Mononuclear cell (primary cell): ENCODE results near the gene ZNF319. TPM values are rescaled to one million over a fixed set of nuclear protein-coding genes. Genes with fewer than 3 reads are reported as not detected.

Experiments used
- H3K27me3 ChIP-seq: 2 replicates; pipeline ENCODE4 v1.6.0; 2011; ENCODE audit warnings: low read length, control low read depth; ENCODE audit not compliant: insufficient read depth
- H3K4me1 ChIP-seq: 2 replicates; pipeline ENCODE4 v1.5.1; 2011; ENCODE audit warnings: mild to moderate bottlenecking, low read length, control low read depth; ENCODE audit not compliant: insufficient read depth
- H3K4me3 ChIP-seq: 2 replicates; pipeline ENCODE4 v1.5.1; 2011; ENCODE audit warnings: mild to moderate bottlenecking, low read length, moderate library complexity
- H3K9me3 ChIP-seq: 2 replicates; pipeline ENCODE4 v1.5.1; 2011; ENCODE audit warnings: low read depth, mild to moderate bottlenecking, control low read depth, low read length
- total RNA-seq: library from RNA; depleted of rRNA; stranded (reverse); fragments of >200 nt; gene quantifications from one replicate; pipeline ENCODE4 v1.2.3, GENCODE V29; 2012

ZNF319 gene
- total RNA-seq, 1 donor, result 5.7 TPM

GRCh38 chr16:58040945-58041627 is 40.6 kb upstream of the ZNF319 start:
- Histone ChIP-seq H3K27me3 (no peaks in the 10 kb centered on the region), H3K4me3 (no peak overlapping the region), H3K9me3 (no peaks in the 10 kb centered on the region), H3K4me1 (no peaks in the 10 kb centered on the region)

- H3K27me3 ChIP-seq, result no peaks in the 10 kb centered on the region
- H3K4me1 ChIP-seq, result no peaks in the 10 kb centered on the region
- no peaks in the 10 kb centered on the region for H3K9me3 ChIP-seq
- H3K4me3 ChIP-seq, result no peak overlapping the region
Observed at GRCh38 chr16:58040496-58040846, 40.0 kb upstream of the ZNF319 start.

- Histone ChIP-seq H3K4me3 (no peak overlapping the region), H3K4me1 (no peaks in the 10 kb centered on the region), H3K27me3 (no peaks in the 10 kb centered on the region), H3K9me3 (no peaks in the 10 kb centered on the region)
Observed at GRCh38 chr16:58039829-58040495, 39.5 kb upstream of the ZNF319 start.

GRCh38 chr16:58038219-58038641 is 37.8 kb upstream of the ZNF319 start:
- Histone ChIP-seq H3K9me3 (no peaks in the 10 kb centered on the region), H3K4me3 (no peak overlapping the region), H3K4me1 (no peaks in the 10 kb centered on the region), H3K27me3 (no peaks in the 10 kb centered on the region)

GRCh38 chr16:58037365-58038057 is 37.0 kb upstream of the ZNF319 start:
- Histone ChIP-seq H3K9me3 (no peaks in the 10 kb centered on the region), H3K4me3 (no peak overlapping the region), H3K27me3 (no peaks in the 10 kb centered on the region), H3K4me1 (no peaks in the 10 kb centered on the region)

- H3K27me3 ChIP-seq, result no peaks in the 10 kb centered on the region
- no peaks in the 10 kb centered on the region for H3K4me1 ChIP-seq
- no peaks in the 10 kb centered on the region for H3K9me3 ChIP-seq
- H3K4me3 ChIP-seq, result no peak overlapping the region
Observed at GRCh38 chr16:58036943-58037342, 36.5 kb upstream of the ZNF319 start.

- Histone ChIP-seq H3K9me3 (no peaks in the 10 kb centered on the region), H3K4me1 (no peaks in the 10 kb centered on the region), H3K27me3 (no peaks in the 10 kb centered on the region), H3K4me3 (no peak overlapping the region)
Observed at GRCh38 chr16:58035356-58036170, 35.1 kb upstream of the ZNF319 start.

GRCh38 chr16:58034774-58035173 is 34.3 kb upstream of the ZNF319 start:
- Histone ChIP-seq H3K4me3 (no peak overlapping the region), H3K4me1 (no peaks in the 10 kb centered on the region), H3K9me3 (no peaks in the 10 kb centered on the region), H3K27me3 (no peaks in the 10 kb centered on the region)

GRCh38 chr16:58034128-58034685 is 33.7 kb upstream of the ZNF319 start:
- no peaks in the 10 kb centered on the region for H3K27me3 ChIP-seq
- no peak overlapping the region for H3K4me3 ChIP-seq
- H3K4me1 ChIP-seq, result no peaks in the 10 kb centered on the region
- no peaks in the 10 kb centered on the region for H3K9me3 ChIP-seq

- Histone ChIP-seq H3K9me3 (no peaks in the 10 kb centered on the region), H3K27me3 (peaks cover 3% of the 10 kb centered on the region), H3K4me3 (no peak overlapping the region), H3K4me1 (no peaks in the 10 kb centered on the region)
Observed at GRCh38 chr16:58032710-58033293, 32.3 kb upstream of the ZNF319 start.

- Histone ChIP-seq H3K4me1 (peaks cover 12% of the 10 kb centered on the region), H3K9me3 (no peaks in the 10 kb centered on the region), H3K4me3 (no peak overlapping the region), H3K27me3 (peaks cover 15% of the 10 kb centered on the region)
Observed at GRCh38 chr16:58031016-58031800, 30.7 kb upstream of the ZNF319 start.

GRCh38 chr16:58030136-58030840 is 29.8 kb upstream of the ZNF319 start:
- no peaks in the 10 kb centered on the region for H3K9me3 ChIP-seq
- peaks cover 19% of the 10 kb centered on the region for H3K4me1 ChIP-seq
- H3K27me3 ChIP-seq, result peaks cover 15% of the 10 kb centered on the region
- H3K4me3 ChIP-seq, result no peak overlapping the region

GRCh38 chr16:58029410-58029809 is 28.9 kb upstream of the ZNF319 start:
- peaks cover 15% of the 10 kb centered on the region for H3K27me3 ChIP-seq
- no peak overlapping the region for H3K4me3 ChIP-seq
- no peaks in the 10 kb centered on the region for H3K9me3 ChIP-seq
- H3K4me1 ChIP-seq, result peaks cover 27% of the 10 kb centered on the region
